PC-3 (cell line): Measurements from ENCODE around the gene XRCC2. TPM values are rescaled to one million over a fixed set of nuclear protein-coding genes. Genes with fewer than 3 reads are reported as not detected.
"Not testable (repeated sequence)": the region's sequence is repeated elsewhere in the genome, so short reads cannot be mapped to it uniquely, and the experiment has no call there.

Source experiments
- ATAC-seq: fragments of 200-7000 bp; cut with Tn5 transposase; 2 replicates; pipeline ENCODE4 v1.9.1; 2020; ENCODE audit warnings: mild to moderate bottlenecking, moderate library complexity
- BruUV-seq: library from RNA; stranded (reverse); fragments of 400-500 nt; replicated peaks from 2 replicates; lab custom pipeline; 2021; lab: Mats Ljungman, UMichigan
- CTCF ChIA-PET: fragments of 300-600 bp; sonication (Branson Sonifier 250); formaldehyde crosslinking; loops from one replicate; lab custom pipeline; 2022; ENCODE audit warnings: antibody characterized with exemption; lab: Charles Lee
- POLR2A ChIA-PET: fragments of 300-600 bp; sonication (Branson Sonifier 250); formaldehyde crosslinking; loops from one replicate; lab custom pipeline; 2022; ENCODE audit warnings: antibody characterized with exemption; ENCODE audit not compliant: unreplicated experiment; lab: Charles Lee
- DNase-seq: peaks from one replicate; pipeline ENCODE4 v3.0.0-alpha.2; 2015
- H2AFZ ChIP-seq: fragments of 300-600 bp; sonication (generic); 2 replicates; pipeline ENCODE4 v1.6.0; 2016; ENCODE audit warnings: antibody characterized with exemption, low read length
- H3F3A ChIP-seq: fragments of 300-600 bp; sonication (generic); one replicate; pipeline ENCODE4 v1.6.0; 2017; ENCODE audit warnings: antibody characterized with exemption, low read length, control low read depth, mild to moderate bottlenecking; ENCODE audit not compliant: unreplicated experiment
- H3K27ac ChIP-seq: fragments of 300-600 bp; sonication (generic); 2 replicates; pipeline ENCODE4 v1.5.1; 2016; ENCODE audit warnings: mild to moderate bottlenecking, low read length
- H3K27me3 ChIP-seq: fragments of 300-600 bp; sonication (generic); 2 replicates; pipeline ENCODE4 v1.6.1; 2016; ENCODE audit warnings: low read length, mixed read lengths
- H3K36me3 ChIP-seq: fragments of 300-600 bp; sonication (generic); 2 replicates; pipeline ENCODE4 v1.6.1; 2016; ENCODE audit warnings: low read depth, mixed run types, low read length, mixed read lengths
- H3K4me1 ChIP-seq: fragments of 300-600 bp; sonication (generic); 2 replicates; pipeline ENCODE4 v1.5.1; 2016; ENCODE audit warnings: low read length; ENCODE audit not compliant: insufficient read depth
- H3K4me2 ChIP-seq: fragments of 300-600 bp; sonication (generic); 2 replicates; pipeline ENCODE4 v1.6.0; 2016; ENCODE audit warnings: low read length
- H3K4me3 ChIP-seq: fragments of 300-600 bp; sonication (generic); 2 replicates; pipeline ENCODE4 v1.5.1; 2016; ENCODE audit warnings: mild to moderate bottlenecking, low read length, mixed read lengths
- H3K79me2 ChIP-seq: fragments of 300-600 bp; sonication (generic); 2 replicates; pipeline ENCODE4 v1.6.1; 2017; ENCODE audit warnings: low read length, mixed read lengths
- H3K9ac ChIP-seq: fragments of 300-600 bp; sonication (generic); 2 replicates; pipeline ENCODE4 v1.6.0; 2016; ENCODE audit warnings: mild to moderate bottlenecking, low read length
- H3K9me2 ChIP-seq: fragments of 300-600 bp; sonication (generic); replicated peaks from 2 replicates; pipeline ENCODE4 v1.6.1; 2016; ENCODE audit warnings: mixed run types, low read length, mixed read lengths
- H3K9me3 ChIP-seq: fragments of 300-600 bp; sonication (generic); 2 replicates; pipeline ENCODE4 v1.6.1; 2016; ENCODE audit warnings: low read length, mixed read lengths
- H4K20me1 ChIP-seq: fragments of 300-600 bp; sonication (generic); 2 replicates; pipeline ENCODE4 v1.6.1; 2016; ENCODE audit warnings: low read length, mixed read lengths
- CTCF ChIP-seq: fragments of 300-600 bp; sonication (generic); conservative IDR thresholded peaks from 2 replicates; pipeline ENCODE4 v1.5.1; 2017; ENCODE audit warnings: antibody characterized with exemption, low read depth, mild to moderate bottlenecking, low read length
- EZH2 ChIP-seq: fragments of 300-600 bp; sonication (generic); IDR thresholded peaks from one replicate; pipeline ENCODE4 v1.6.1; 2017; ENCODE audit warnings: antibody characterized with exemption, mild to moderate bottlenecking, low read length; ENCODE audit not compliant: unreplicated experiment
- EZH2phosphoT487 ChIP-seq: fragments of 300-600 bp; sonication (generic); IDR thresholded peaks from 2 replicates; pipeline ENCODE4 v1.6.1; 2018; ENCODE audit warnings: mild to moderate bottlenecking, antibody characterized with exemption, low read length, borderline replicate concordance
- intact Hi-C: fragments of 100-400 bp; cut with micrococcal nuclease; formaldehyde crosslinking; loops from 2 replicates; pipeline ENCODE4 v1.9.0; 2023
- total RNA-seq: library from RNA; depleted of rRNA; stranded (reverse); fragments of >200 nt; gene quantifications from 2 replicates; pipeline ENCODE4 v1.2.3, GENCODE V29; 2014

Gene XRCC2
- total RNA-seq, 1 experiment from 2014 or later: 18.7 TPM

DNA sequence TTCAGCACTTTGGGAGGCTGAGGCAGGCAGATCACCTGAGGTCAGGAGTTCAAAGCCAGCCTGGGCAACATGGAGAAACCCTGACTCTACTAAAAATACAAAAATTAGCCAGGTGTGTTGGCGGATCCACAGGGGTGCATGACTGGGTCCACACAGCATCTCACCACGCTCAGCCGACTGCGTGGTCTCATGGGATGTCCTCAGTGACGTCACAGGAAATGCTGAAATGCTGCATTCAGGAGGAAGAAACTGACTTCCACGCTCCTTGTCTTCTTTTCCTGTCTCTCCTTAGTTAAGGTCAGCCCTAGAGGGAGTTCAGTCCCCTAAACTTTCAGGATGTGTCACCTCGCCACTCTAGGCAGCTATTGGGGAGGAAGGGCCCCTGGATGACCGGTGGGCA lies 42.9 kb downstream of the XRCC2 start:
- H3K79me2 ChIP-seq: no peaks in the 10 kb centered on the region
- no peak overlapping the region for H3K4me2 ChIP-seq
- no peaks in the 10 kb centered on the region for H3K9me3 ChIP-seq
- CTCF ChIA-PET: no interaction called here
- H3K4me1 ChIP-seq: no peaks in the 10 kb centered on the region
- no peak for DNase-seq
- H2AFZ ChIP-seq: no peak overlapping the region
- H3K4me3 ChIP-seq: no peak overlapping the region
- no peaks in the 10 kb centered on the region for H4K20me1 ChIP-seq
- no peaks in the 10 kb centered on the region for H3K9me2 ChIP-seq
- no TSS peak for BruUV-seq
- ATAC-seq: no peak
- no peak for TF ChIP-seq CTCF
- no peak for TF ChIP-seq EZH2
- TF ChIP-seq EZH2phosphoT487: no peak
- no peak overlapping the region for H3K9ac ChIP-seq
- H3K27me3 ChIP-seq: no peaks in the 10 kb centered on the region
- no peaks in the 10 kb centered on the region for H3F3A ChIP-seq
- POLR2A ChIA-PET: no interaction called here
- no peak overlapping the region for H3K27ac ChIP-seq
- intact Hi-C loops: no loop called here
- no peaks in the 10 kb centered on the region for H3K36me3 ChIP-seq

GRCh38 chr7:152628772-152629171 lies 47.2 kb downstream of the XRCC2 start:
- H2AFZ ChIP-seq, H4K20me1 ChIP-seq, H3K79me2 ChIP-seq, H3K4me3 ChIP-seq, H3F3A ChIP-seq, H3K9me2 ChIP-seq, POLR2A ChIA-PET, intact Hi-C loops, H3K9me3 ChIP-seq, H3K9ac ChIP-seq, ATAC-seq, DNase-seq, H3K36me3 ChIP-seq, H3K4me2 ChIP-seq, CTCF ChIA-PET, H3K27ac ChIP-seq, H3K27me3 ChIP-seq, BruUV-seq, H3K4me1 ChIP-seq: not testable (repeated sequence)

- H3K27ac ChIP-seq: no peak overlapping the region
- no peak overlapping the region for H3K4me3 ChIP-seq
- no peaks in the 10 kb centered on the region for H3K79me2 ChIP-seq
- POLR2A ChIA-PET: no interaction called here
- H3K9ac ChIP-seq: no peak overlapping the region
- H3K36me3 ChIP-seq: no peaks in the 10 kb centered on the region
- no peak overlapping the region for H3K4me2 ChIP-seq
- no peaks in the 10 kb centered on the region for H3K27me3 ChIP-seq
- no peaks in the 10 kb centered on the region for H3K9me3 ChIP-seq
- no peaks in the 10 kb centered on the region for H3K9me2 ChIP-seq
- no peak overlapping the region for H2AFZ ChIP-seq
- no peaks in the 10 kb centered on the region for H4K20me1 ChIP-seq
- CTCF ChIA-PET: no interaction called here
- H3F3A ChIP-seq: no peaks in the 10 kb centered on the region
- H3K4me1 ChIP-seq: no peaks in the 10 kb centered on the region
- no TSS peak for BruUV-seq
- ATAC-seq: no peak
- TF ChIP-seq EZH2phosphoT487 (no peak), EZH2 (no peak), CTCF (no peak)
- intact Hi-C loops: no loop called here
- no peak for DNase-seq
Measured at GRCh38 chr7:152624228-152624627, 51.7 kb downstream of the XRCC2 start.
